Hepatocyte (in vitro differentiated cells): ENCODE measurements around the gene LAMC2. TPM values are rescaled to one million over a fixed set of nuclear protein-coding genes. Genes with fewer than 3 reads are reported as not detected.

Experiments used
- DNase-seq: peaks from one replicate; pipeline ENCODE4 v3.0.0-alpha.2; 2016; ENCODE audit warnings: low spot score
- H2AFZ ChIP-seq: fragments of 200-600 bp; sonication (generic); 2 replicates; pipeline ENCODE4 v1.6.0; 2016; ENCODE audit warnings: antibody characterized with exemption, mild to moderate bottlenecking
- H3K27ac ChIP-seq: fragments of 200-600 bp; sonication (generic); 2 replicates; pipeline ENCODE4 v1.5.1; 2016; ENCODE audit warnings: mild to moderate bottlenecking
- H3K27me3 ChIP-seq: fragments of 200-600 bp; sonication (generic); 2 replicates; pipeline ENCODE4 v1.6.1; 2016
- H3K36me3 ChIP-seq: fragments of 200-600 bp; sonication (generic); replicated peaks from 2 replicates; pipeline ENCODE4 v1.5.1; 2016; ENCODE audit warnings: low read depth; ENCODE audit not compliant: insufficient read depth
- H3K4me1 ChIP-seq: fragments of 200-600 bp; sonication (generic); 2 replicates; pipeline ENCODE4 v1.5.1; 2016; ENCODE audit warnings: mild to moderate bottlenecking, moderate library complexity; ENCODE audit not compliant: insufficient read depth
- H3K4me2 ChIP-seq: fragments of 200-600 bp; sonication (generic); 2 replicates; pipeline ENCODE4 v1.6.0; 2016
- H3K4me3 ChIP-seq: fragments of 200-600 bp; sonication (generic); 2 replicates; pipeline ENCODE4 v1.5.1; 2016; ENCODE audit warnings: mild to moderate bottlenecking
- H3K79me2 ChIP-seq: fragments of 200-600 bp; sonication (generic); 2 replicates; pipeline ENCODE4 v1.6.0; 2017; ENCODE audit warnings: mild to moderate bottlenecking
- H3K9me2 ChIP-seq: fragments of 200-600 bp; sonication (generic); replicated peaks from 2 replicates; pipeline ENCODE4 v1.6.0; 2017; ENCODE audit warnings: mild to moderate bottlenecking; ENCODE audit not compliant: insufficient read depth
- H3K9me3 ChIP-seq: fragments of 200-600 bp; sonication (generic); 2 replicates; pipeline ENCODE4 v1.5.1; 2016; ENCODE audit warnings: low read depth, mild to moderate bottlenecking
- H4K20me1 ChIP-seq: fragments of 200-600 bp; sonication (generic); 2 replicates; pipeline ENCODE4 v1.6.0; 2016; ENCODE audit warnings: mild to moderate bottlenecking; ENCODE audit not compliant: insufficient read depth, poor library complexity, severe bottlenecking
- CTCF ChIP-seq: fragments of 200-600 bp; sonication (generic); IDR thresholded peaks from 2 replicates; pipeline ENCODE4 v1.5.1; 2016; ENCODE audit warnings: antibody characterized with exemption, mild to moderate bottlenecking; ENCODE audit not compliant: poor library complexity
- EZH2 ChIP-seq: fragments of 200-600 bp; sonication (generic); IDR thresholded peaks from 2 replicates; pipeline ENCODE4 v1.6.1; 2016; ENCODE audit warnings: antibody characterized with exemption, mild to moderate bottlenecking, borderline replicate concordance
- EZH2phosphoT487 ChIP-seq: fragments of 200-600 bp; sonication (generic); IDR thresholded peaks from one replicate; pipeline ENCODE4 v1.6.1; 2018; ENCODE audit warnings: antibody characterized with exemption, mild to moderate bottlenecking, low read depth, moderate library complexity; ENCODE audit not compliant: unreplicated experiment, severe bottlenecking
- WGBS: methylation state at CpG from one replicate; pipeline ENCODE4 v1.1.6; 2016; ENCODE audit warnings: low lambda C conversion rate; ENCODE audit errors: missing lambda C conversion rate; 5-methylcytosine and 5-hydroxymethylcytosine counted together
- polyA plus RNA-seq: library from polyadenylated mRNA; unstranded; fragments of >200 nt; fragmentation: Nextera tagmentation; extraction: Ambion mirVana; gene quantifications from 2 replicates; pipeline ENCODE4 v1.2.1, GENCODE V29; 2016
- total RNA-seq: library from RNA; depleted of rRNA; stranded (reverse); fragments of >200 nt; gene quantifications from 2 replicates; pipeline ENCODE4 v1.2.3, GENCODE V29; 2014

Gene LAMC2
- total and polyA plus RNA-seq, 2 experiments from 2014 or later, result 45.3 to 76.3 TPM

GRCh38 chr1:183231545-183231944, 45.5 kb downstream of the LAMC2 start:
- H3K36me3 ChIP-seq, result no peaks in the 10 kb centered on the region
- H4K20me1 ChIP-seq, result no peaks in the 10 kb centered on the region
- no peak overlapping the region for H3K27ac ChIP-seq
- H3K4me1 ChIP-seq, result peaks cover 19% of the 10 kb centered on the region
- H3K79me2 ChIP-seq, result no peaks in the 10 kb centered on the region
- TF ChIP-seq CTCF (no peak), EZH2 (no peak), EZH2phosphoT487 (no peak)
- H3K27me3 ChIP-seq, result no peaks in the 10 kb centered on the region
- H3K9me3 ChIP-seq, result no peaks in the 10 kb centered on the region
- no peak overlapping the region for H3K4me2 ChIP-seq
- H3K4me3 ChIP-seq, result no peak overlapping the region
- no peak overlapping the region for H2AFZ ChIP-seq
- WGBS, result 97% methylated on average over 1 of the region's 1 CpG
- no peak for DNase-seq
- no peaks in the 10 kb centered on the region for H3K9me2 ChIP-seq

- Histone ChIP-seq H3K27ac (no peak overlapping the region), H3K4me3 (no peak overlapping the region), H3K9me2 (no peaks in the 10 kb centered on the region), H3K4me2 (no peak overlapping the region), H3K9me3 (no peaks in the 10 kb centered on the region), H3K36me3 (no peaks in the 10 kb centered on the region), H4K20me1 (no peaks in the 10 kb centered on the region), H2AFZ (no peak overlapping the region), H3K27me3 (no peaks in the 10 kb centered on the region), H3K4me1 (peaks cover 25% of the 10 kb centered on the region), H3K79me2 (no peaks in the 10 kb centered on the region)
- no peak for DNase-seq
- TF ChIP-seq CTCF (no peak), EZH2 (no peak), EZH2phosphoT487 (no peak)
Measured at GRCh38 chr1:183233113-183233512, 47.0 kb downstream of the LAMC2 start.

- Histone ChIP-seq H3K4me2 (peak overlapping the region; percentile 70), H3K9me3 (no peaks in the 10 kb centered on the region), H3K27ac (peak overlapping the region; percentile 80), H3K79me2 (no peaks in the 10 kb centered on the region), H3K9me2 (no peaks in the 10 kb centered on the region), H3K27me3 (no peaks in the 10 kb centered on the region), H3K4me3 (no peak overlapping the region), H2AFZ (peak overlapping the region; percentile 38), H3K4me1 (peaks cover 22% of the 10 kb centered on the region), H4K20me1 (no peaks in the 10 kb centered on the region), H3K36me3 (no peaks in the 10 kb centered on the region)
- DNase-seq, result peak; percentile 80
- WGBS, result 8% methylated on average over 15 of the region's 15 CpGs
- TF ChIP-seq EZH2phosphoT487 (no peak), CTCF (peak; percentile 70)
Measured at GRCh38 chr1:183234660-183235476, 48.8 kb downstream of the LAMC2 start.
